Sciatic nerve (tissue), 2 donors: ENCODE results near the gene TMEM132C. TPM values are rescaled to one million over a fixed set of nuclear protein-coding genes. Genes with fewer than 3 reads are reported as not detected.
"Not testable (repeated sequence)": the region's sequence is repeated elsewhere in the genome, so short reads cannot be mapped to it uniquely, and the experiment has no call there.

Experiments
- ATAC-seq: fragments of 200-7000 bp; cut with Tn5 transposase; one replicate; pipeline ENCODE4 v1.9.1; 2020; ENCODE audit warnings: mild to moderate bottlenecking, moderate library complexity
- DNase-seq: peaks from one replicate; pipeline ENCODE4 v3.0.0-alpha.2; 2020; ENCODE audit warnings: low spot score
- intact Hi-C: fragments of 100-400 bp; cut with DNase I; formaldehyde crosslinking; loops from one replicate; pipeline ENCODE4 v1.14.2; 2022
- total RNA-seq: library from RNA; stranded (reverse); fragmentation: NEBNext Ultra II Directional; extraction: Animal tissue kit (Norgen Biotek cat#: 25700); gene quantifications from one replicate; pipeline ENCODE4 v1.2.1, GENCODE V29; 2021
- donor health status: DM: no; HTN: no; CAD: no.
- donor health status: DM: no; HTN: no; CAD: no.

The TMEM132C gene
- total RNA-seq, 1 donor from 2014 or later = 13.5 TPM

DNA sequence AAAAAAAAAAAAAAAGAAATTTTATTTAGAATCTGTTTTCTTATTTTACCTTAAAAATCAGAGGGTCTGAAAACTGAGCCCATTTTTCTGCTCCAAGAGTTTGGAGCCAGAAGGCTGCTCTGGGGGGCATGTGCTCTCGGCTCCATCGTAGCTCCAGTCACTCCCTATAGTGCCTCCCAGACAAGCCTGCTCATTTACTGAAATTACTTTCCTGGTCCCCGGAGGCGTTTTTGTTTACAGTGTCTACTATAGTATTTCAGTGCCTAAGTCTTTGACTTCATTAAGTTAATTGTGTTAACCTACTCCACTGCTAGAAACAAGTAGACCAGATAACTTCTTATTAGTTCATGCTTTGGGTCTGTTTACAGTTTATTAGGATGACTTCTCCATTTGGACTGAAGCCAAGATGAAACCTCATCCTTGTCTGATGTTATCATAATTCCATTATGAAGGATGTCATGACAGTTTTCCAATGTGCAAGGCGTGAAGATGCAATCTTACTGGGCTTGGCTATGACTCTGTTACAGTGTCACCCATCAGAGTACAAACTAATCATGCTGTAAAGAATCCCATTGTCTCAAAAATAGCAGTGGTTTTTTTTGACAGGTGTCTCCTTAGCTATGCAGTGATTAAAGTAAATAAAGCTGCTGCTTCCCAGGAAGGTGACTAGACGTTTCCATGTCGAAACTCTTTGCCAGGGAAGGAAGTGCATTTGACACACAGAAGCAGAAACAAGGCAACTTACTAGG is 182.3 kb downstream of the TMEM132C start:
- intact Hi-C loops = no loop called here

DNA sequence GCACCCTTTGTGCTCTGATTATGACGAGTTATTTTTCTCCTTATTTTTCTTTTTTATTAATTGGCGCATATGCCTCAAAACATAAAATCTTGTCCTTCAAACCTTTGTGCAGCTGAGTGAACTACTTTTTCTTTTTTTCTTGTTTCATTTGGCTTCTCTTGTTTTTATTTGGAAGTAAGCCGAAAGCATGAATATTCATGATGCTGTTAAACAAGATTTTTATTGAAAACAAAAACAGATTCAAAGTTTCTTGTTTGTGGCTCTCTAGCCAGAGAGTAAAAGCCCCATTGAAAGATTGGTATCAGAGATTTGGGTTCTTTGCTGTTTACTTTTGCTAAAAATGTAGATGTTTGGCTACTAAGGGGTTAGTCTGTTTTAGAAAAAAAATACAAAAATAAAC is 183.8 kb downstream of the TMEM132C start:
- no peak for DNase-seq
- intact Hi-C loops = no loop called here
- ATAC-seq = no peak

More for the DNA sequence above, 182.3 kb downstream of the TMEM132C start:
- no peak for ATAC-seq
- DNase-seq = no peak

DNA sequence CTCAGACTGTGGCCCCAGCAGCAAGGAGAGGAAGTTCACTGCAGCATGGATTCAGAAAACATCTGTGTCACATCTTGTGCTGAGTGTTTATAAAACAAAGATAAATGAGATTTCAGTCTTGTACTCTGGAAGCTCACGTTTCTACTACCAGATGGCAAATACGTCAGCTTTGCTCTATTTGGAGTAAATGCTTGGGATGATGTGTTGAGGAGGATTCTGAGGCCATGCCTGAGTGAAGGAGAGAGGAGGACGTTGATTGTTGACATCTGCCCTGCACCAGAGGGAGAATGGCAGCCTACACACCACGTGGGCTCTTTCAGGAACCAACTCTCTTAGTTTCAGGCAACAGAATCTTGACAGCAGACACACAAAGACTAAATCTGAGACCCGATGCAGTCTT is 188.9 kb downstream of the TMEM132C start:
- intact Hi-C loops = no loop called here
- DNase-seq = no peak
- ATAC-seq = no peak

DNA sequence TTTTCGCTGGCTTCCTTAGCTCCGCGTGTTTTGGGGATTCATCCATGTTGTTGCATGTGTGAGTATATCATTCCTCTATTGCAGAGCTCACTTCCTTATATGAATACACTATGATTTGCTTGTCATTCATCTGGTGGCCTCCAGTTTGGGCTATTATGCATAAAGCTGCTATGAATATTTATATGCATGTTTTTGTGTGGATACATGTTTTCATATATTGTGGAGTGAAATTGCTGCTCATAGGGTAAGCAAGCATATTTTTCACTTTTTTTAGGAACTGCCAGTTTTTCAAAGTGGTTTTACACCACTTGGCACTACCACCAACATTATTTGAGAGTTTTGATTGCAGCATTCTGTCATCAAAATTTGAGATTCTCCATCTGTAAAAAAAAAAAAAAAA is 190.0 kb downstream of the TMEM132C start:
- DNase-seq = no peak
- intact Hi-C loops = no loop called here
- ATAC-seq = no peak

DNA sequence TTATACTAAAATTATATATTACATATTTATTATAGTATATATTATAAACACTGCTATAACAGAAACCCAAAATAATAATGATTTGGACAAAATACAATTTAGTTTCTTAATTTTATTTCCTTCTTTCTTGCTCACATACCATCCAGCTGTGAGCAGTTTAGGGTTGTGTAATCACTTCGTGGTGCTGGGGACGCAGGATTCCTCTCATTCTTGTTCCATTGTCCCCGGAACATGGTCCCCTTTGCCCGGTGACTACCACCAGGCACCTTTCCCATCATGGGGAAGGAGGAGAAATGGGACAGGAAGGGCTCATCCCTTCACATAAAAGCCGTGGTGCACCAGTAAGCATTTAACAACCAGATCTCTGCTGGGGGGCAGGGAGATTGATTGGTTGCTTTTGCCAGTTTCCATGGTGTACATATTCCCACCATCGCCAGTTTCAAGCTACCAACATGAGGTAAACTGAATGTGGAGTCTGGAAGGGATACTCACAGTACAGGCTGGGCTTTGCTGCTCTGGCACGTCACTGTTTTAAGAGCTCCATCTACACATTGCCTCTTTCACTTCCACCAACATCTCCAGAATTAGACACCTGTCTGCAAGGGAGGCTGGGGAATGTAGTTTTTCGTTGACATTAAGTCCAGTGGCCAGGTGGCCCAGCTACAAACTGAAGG is 191.5 kb downstream of the TMEM132C start:
- intact Hi-C loops = no loop called here
- DNase-seq (no peak), ATAC-seq (no peak)

DNA sequence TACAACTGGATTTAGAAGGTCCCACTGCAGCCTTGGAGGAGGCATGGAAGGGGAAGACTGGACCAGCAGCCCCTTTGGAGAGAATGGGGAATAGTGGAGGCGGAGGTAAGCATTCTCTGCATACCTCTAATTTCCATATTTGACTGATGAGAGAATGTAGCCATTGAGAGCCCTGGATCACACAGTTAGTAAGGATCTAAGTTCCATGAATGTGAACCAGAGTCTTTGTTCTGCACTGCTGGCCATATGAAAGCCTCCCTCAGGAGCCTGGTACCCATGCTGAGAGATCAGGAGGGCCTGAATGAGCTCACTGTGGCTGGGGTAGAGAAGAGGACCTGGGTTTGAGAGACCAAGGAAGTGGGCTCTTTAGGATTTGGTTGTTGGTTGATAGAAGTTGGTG is 192.1 kb downstream of the TMEM132C start:
- intact Hi-C loops = no loop called here
- no peak for ATAC-seq

DNA sequence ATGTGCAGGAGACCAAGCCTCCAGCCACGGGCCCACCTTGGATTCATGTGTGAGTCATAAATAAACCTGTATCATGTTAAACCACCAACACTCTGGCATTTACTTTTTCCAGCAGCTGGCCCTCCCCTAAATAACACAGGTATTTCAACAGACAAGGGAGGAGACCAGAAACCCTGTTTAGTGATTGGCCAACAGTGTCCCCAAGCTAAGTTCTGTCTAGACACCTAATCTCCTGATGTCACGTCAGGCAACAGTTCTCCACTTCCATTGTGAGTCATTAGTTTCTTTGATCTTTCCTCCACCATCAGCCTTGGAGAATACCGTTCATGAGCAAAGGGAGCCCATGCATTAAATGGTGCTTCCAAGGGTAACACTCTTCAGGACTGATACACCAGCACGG is 196.9 kb downstream of the TMEM132C start:
- no peak for DNase-seq
- ATAC-seq = no peak
- intact Hi-C loops = no loop called here

More for the DNA sequence above, 192.1 kb downstream of the TMEM132C start:
- DNase-seq = no peak

DNA sequence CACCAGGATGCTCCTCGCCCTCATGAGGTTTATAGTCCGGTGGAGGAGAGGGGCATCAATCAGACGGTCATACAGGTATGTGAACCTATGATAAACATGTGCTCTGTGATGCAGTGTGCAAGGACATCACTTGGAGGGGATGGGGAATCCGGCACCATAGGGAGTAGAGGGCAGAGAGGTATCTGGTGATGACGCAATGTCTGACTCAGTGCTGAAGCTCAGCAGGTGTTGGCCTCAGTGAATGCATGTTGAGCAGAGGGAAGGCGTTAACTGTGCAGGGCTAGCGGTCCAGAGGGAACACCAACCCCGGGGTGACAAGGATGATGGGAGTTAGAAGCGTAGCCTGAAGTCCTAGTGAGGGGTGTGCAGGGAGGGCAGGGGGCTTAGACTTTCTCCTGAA is 200.9 kb downstream of the TMEM132C start:
- intact Hi-C loops = no loop called here

DNA sequence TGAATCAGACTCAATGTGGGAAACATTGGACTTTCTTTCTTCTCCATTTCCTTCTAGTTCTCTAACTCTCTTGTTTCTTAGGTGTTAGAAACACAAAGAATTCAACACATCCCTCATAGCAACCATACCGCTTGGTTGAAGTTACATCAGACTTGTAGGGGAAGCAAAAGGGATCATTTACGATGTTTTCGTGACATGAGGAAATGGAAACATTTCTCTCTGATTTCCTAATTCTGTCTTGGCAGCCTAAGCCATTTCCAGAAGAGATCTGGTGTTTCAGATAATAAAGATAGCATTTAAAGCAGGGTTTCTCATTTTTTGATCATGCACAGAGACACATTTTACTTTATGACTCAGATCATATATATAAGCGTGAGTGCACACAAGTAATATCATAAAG is 202.0 kb downstream of the TMEM132C start:
- intact Hi-C loops = no loop called here
- ATAC-seq = no peak
- DNase-seq = no peak

More for the DNA sequence above, 200.9 kb downstream of the TMEM132C start:
- no peak for DNase-seq
- no peak for ATAC-seq

DNA sequence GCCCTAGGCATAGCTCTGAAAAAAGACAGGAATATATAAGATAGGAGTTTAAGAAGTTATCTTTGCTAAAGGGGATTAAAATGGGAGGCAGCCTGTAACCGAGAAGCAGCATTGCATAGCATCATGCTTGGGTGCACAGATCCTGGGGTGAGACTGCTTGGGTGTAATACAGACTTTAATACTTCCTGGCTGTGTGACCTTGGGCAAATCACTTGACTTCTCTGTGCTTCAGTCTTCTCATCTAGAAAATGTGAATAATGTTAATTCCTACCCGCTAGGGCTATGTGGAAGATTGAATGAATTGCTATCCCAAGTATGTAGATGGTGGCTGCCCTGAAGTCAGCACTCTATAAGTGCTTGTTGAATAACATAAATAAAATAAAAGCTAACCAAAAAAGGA is 204.5 kb downstream of the TMEM132C start:
- ATAC-seq (no peak), DNase-seq (no peak)
- intact Hi-C loops = no loop called here

DNA sequence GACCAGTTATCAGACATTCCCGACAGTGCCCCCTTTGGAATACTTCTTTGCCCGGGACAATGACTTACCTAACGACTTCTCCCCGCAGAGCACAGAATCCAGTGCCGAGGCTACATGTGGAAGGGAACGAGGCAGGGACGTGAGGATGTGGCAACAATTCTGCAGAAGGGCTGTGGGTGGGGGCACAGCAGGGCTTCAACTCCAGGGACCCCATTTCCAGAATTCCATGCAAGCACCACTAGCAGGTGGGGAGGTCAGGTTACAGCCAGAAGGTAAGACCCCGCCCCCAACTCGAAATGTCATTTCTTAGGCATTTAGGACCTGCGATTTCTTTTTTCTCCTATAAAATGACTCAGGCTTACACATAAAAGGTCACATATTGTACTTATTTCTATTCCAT is 207.9 kb downstream of the TMEM132C start:
- no peak for ATAC-seq
- no peak for DNase-seq
- intact Hi-C loops = no loop called here

DNA sequence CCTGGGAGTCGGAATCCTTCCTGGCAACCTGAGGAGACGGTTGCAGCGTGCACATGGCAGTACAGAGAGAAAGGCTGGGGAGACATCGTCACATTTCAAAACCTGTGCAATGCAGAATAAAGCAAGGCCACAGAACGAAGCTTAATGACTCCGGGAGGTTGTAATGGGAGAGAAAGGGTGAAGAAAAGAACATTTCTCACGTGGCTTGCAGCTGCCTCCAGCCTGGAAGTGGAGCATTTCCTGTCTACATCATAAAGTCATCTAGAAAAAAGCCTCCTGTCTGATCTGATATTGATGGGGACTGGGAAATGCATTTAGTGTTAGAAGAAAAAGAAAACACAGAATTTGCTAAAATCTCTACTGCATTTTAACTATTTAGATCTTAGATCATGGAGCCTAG is 209.3 kb downstream of the TMEM132C start:
- no peak for DNase-seq
- ATAC-seq = no peak
- intact Hi-C loops = no loop called here

DNA sequence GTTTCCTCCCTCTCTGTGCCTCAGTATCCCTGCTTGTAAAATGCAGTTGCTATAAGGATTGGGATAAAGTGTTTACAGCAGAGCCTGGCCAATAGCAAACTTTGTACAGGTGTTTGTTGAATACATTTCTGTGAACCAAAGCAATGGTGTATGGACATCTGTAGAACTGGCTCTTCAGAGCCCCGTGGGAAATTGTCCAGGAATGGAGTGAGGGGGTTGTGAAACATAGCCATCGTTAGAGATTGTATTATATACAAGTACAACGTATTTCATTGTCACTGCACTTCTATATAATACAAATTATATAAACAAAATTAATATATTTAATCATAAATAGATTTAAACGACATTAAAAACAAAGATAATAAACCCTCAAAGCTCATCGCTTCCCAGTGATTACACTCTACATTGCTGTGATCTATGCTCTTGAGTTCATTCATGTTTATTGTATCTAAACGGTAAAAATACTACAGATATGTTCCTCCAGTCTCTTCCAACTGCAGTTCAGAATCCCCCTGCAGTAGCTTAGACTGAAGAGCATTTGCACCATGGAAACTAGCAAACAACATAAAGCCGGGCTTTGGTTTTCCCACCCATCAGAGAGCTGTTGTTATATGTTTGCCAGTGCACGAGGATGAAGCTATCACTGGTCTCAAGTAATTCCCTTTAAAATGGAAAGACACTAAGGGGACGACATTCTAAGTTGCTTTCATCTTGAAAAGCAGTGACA is 216.7 kb downstream of the TMEM132C start:
- DNase-seq = no peak
- intact Hi-C loops = no loop called here

DNA sequence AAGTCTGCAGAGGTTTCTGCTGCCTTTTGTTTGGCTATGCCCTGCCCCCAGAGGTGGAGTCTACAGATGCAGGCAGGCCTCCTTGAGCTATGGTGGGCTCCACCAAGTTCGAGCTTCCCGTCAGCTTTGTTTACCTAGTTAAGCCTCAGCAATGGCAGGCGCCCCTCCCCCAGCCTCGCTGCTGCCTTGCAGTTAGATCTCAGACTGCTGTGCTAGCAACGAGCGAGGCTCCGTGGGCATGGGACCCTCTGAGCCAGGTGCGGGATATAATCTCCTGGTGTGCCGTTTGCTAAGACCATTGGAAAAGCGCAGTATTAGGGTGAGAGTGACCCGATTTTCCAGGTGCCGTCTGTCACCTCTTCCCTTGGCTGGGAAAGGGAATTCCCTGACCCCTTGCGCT is 230.4 kb downstream of the TMEM132C start:
- DNase-seq, ATAC-seq, intact Hi-C loops: not testable (repeated sequence)

More for the DNA sequence above, 216.7 kb downstream of the TMEM132C start:
- no peak for ATAC-seq

DNA sequence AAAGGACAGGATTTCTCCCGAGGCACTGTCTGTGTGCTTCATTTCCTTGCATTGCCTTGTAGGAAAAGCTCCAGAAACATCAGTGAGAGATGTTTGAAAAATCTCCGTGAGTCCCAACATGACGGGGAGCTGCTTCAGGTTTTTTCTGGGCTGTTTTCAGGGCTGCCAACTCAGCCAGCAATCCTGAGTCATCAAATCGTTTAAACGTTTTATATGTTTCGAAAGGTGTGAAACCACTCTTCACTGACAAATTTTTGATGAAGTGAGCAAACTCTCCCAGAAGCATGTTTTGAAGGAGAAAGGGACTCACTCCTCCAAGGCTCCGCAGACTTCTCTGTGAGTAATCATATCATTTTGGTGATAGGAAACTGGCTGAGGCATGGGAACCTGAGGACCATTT is 240.5 kb downstream of the TMEM132C start:
- no peak for DNase-seq
- intact Hi-C loops = no loop called here
- no peak for ATAC-seq

DNA sequence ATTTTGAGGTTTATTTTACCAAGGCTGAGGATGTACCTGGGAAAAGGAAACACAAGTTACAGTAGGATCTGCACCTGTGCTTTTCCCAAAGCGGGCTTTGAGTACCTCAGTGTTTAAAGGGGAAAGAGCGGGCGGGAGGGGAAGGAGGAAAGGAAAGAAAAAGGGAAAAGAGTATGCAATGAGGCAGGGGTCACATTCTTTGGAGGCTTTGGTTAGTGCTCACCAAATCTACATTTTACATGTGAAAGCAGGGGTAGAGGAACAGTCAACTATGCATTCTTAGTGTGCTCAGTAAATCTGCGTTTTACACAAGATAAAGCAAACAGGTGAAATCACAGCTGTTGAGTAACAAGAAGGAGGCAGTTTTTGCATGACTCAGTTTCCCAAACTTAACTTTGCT is 242.2 kb downstream of the TMEM132C start:
- intact Hi-C loops = no loop called here
- DNase-seq (no peak), ATAC-seq (no peak)

DNA sequence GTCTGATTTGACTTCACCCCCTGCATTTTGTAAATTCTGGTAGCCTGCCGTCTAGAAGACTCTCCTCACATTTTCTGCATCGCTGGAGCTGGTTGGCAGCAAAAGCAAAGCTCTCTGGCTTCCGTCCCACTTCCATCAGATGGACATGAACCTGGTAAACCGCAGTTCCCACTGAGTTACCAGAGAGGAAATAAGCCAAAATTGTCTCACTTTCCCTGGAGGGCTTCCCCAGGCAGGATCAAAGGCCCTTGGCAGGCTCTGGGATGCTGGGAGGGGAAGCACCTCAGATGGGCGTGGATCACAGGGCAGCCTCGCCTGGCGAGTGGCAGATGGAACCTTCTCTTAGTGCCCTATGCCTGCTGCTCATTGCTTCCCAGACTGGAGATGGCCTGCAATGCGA is 243.5 kb downstream of the TMEM132C start:
- no peak for DNase-seq
- intact Hi-C loops = no loop called here
- ATAC-seq = no peak

DNA sequence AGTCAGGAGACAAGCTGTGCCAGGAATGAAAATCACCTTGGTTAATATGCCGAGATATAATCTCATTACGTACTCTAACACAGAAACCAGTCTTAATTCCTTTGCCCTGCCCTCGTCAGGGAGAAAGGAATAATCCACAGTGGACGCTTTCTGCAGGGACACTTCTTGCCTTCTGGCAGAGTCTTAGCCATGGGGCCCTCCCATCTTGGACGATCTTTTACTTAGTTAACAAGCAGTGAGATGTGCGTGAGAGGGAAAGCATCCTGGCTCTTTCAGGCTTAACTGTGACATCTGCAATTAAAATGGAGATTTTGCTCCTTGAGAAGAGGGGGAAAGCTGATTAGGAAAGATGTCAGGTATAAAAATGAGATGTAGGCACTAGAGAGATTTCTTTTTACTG is 246.4 kb downstream of the TMEM132C start:
- DNase-seq (no peak), ATAC-seq (no peak)
- intact Hi-C loops = no loop called here

DNA sequence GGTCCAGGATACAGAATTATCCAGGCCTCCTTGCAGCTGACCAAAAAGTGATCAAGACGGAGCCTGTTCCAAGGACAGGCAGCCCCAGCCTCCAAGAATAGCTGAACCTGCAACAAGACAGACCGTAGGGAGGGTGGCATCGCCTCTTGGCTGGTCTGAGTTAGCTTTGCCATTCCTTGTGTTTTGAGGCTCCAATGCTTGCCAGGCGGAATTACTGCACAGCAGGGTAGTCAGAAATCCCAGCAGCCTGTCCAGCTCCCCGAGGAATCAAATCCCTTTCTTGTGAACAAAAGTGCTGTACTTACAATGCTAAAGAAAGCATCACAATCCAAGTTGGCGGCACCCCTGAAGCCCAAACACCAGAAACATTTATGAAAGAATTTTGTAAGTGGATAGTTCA is 246.9 kb downstream of the TMEM132C start:
- ATAC-seq (no peak), DNase-seq (no peak)
- intact Hi-C loops = no loop called here

DNA sequence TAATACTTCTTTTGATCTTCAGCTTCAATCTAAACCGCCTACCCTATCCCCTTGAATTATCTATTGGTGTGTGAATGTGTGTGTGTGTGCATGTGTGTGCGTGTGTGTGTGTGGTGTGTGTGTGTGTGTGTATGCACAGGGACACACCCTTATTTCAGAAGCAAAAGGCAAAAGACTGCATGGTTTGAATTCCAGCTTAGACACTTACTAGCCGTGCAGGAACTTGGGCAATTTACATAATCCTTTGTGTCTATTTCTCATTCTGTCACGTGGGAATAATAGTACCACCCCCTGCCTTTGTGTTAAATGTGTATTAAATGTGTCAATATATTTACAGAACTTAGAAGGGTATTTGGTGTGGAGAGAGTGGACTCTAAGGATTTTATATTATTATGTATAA is 251.7 kb downstream of the TMEM132C start:
- DNase-seq (no peak), ATAC-seq (no peak)
- intact Hi-C loops = no loop called here
